Upper lobe of right lung (tissue), 1 donor: ENCODE measurements around the gene FBLN1. TPM values are rescaled to one million over a fixed set of nuclear protein-coding genes. Genes with fewer than 3 reads are reported as not detected.
A peak's percentile ranks its signal among the peaks of the same experiment; 100 is the strongest.

Source experiments
- ATAC-seq: fragments of 200-7000 bp; cut with Tn5 transposase; one replicate; pipeline ENCODE4 v1.9.1; 2020; ENCODE audit warnings: mild to moderate bottlenecking, moderate library complexity
- DNase-seq: peaks from one replicate; pipeline ENCODE4 v3.0.0-alpha.2; 2020
- H3K27ac ChIP-seq: fragments of 200-600 bp; one replicate; pipeline ENCODE4 v1.8.0; 2022
- H3K27me3 ChIP-seq: fragments of 200-600 bp; one replicate; pipeline ENCODE4 v1.8.0; 2022; ENCODE audit warnings: mild to moderate bottlenecking
- H3K36me3 ChIP-seq: fragments of 200-600 bp; one replicate; pipeline ENCODE4 v1.8.0; 2022
- H3K4me1 ChIP-seq: fragments of 200-600 bp; one replicate; pipeline ENCODE4 v1.8.0; 2022
- H3K4me3 ChIP-seq: fragments of 200-600 bp; one replicate; pipeline ENCODE4 v1.8.0; 2022; ENCODE audit warnings: mild to moderate bottlenecking
- H3K9me3 ChIP-seq: fragments of 200-600 bp; one replicate; pipeline ENCODE4 v1.8.0; 2022
- CTCF ChIP-seq: fragments of 200-600 bp; IDR thresholded peaks from one replicate; pipeline ENCODE4 v1.8.0; 2022; ENCODE audit warnings: antibody characterized with exemption
- intact Hi-C: fragments of 100-400 bp; cut with DNase I; formaldehyde crosslinking; loops from one replicate; pipeline ENCODE4 v1.11.0; 2022
- total RNA-seq: library from RNA; stranded (reverse); fragmentation: NEBNext Ultra II Directional; extraction: Animal tissue kit (Norgen Biotek cat#: 25700); gene quantifications from one replicate; pipeline ENCODE4 v1.2.1, GENCODE V29; 2021
- donor health status: DM: no; HTN: yes; CAD: no; lungs with severe emphysema.

The FBLN1 gene
- total RNA-seq, 1 donor from 2014 or later = 272 TPM

- intact Hi-C loops = loop anchor here (10.0 kb wide), 1 partner anchor 219 kb away; no protein-coding TSS in a partner anchor
- peak; percentile 89 for DNase-seq
- H3K4me3 ChIP-seq = no peak overlapping the region
Observed at GRCh38 chr22:45645526-45646414, 143.1 kb downstream of the FBLN1 start.

GRCh38 chr22:45647532-45648225, 145.0 kb downstream of the FBLN1 start:
- DNase-seq = peak; percentile 48
- ATAC-seq = no peak
- Histone ChIP-seq H3K27me3 (peaks cover 7% of the 10 kb centered on the region), H3K9me3 (no peaks in the 10 kb centered on the region), H3K36me3 (no peaks in the 10 kb centered on the region), H3K4me3 (no peak overlapping the region), H3K27ac (no peak overlapping the region), H3K4me1 (no peaks in the 10 kb centered on the region)
- intact Hi-C loops = loop anchor here (10.0 kb wide), 1 partner anchor 217 kb away; no protein-coding TSS in a partner anchor
- TF ChIP-seq CTCF = no peak

More at GRCh38 chr22:45645526-45646414, 143.1 kb downstream of the FBLN1 start:
- peaks cover 7% of the 10 kb centered on the region for H3K27me3 ChIP-seq
- H3K27ac ChIP-seq = no peak overlapping the region
- no peaks in the 10 kb centered on the region for H3K36me3 ChIP-seq
- ATAC-seq = peak; percentile 97
- peak; percentile 97 for TF ChIP-seq CTCF
- no peaks in the 10 kb centered on the region for H3K4me1 ChIP-seq
- H3K9me3 ChIP-seq = no peaks in the 10 kb centered on the region

- intact Hi-C loops = loop anchor here (10.0 kb wide), 1 partner anchor 216 kb away; no protein-coding TSS in a partner anchor
Observed at GRCh38 chr22:45648301-45649117, 145.8 kb downstream of the FBLN1 start.

GRCh38 chr22:45649809-45650208, 147.1 kb downstream of the FBLN1 start:
- ATAC-seq (no peak), DNase-seq (peak; percentile 17)
- peaks cover 5% of the 10 kb centered on the region for H3K27me3 ChIP-seq
- no peaks in the 10 kb centered on the region for H3K4me1 ChIP-seq
- no peaks in the 10 kb centered on the region for H3K9me3 ChIP-seq
- H3K27ac ChIP-seq = no peak overlapping the region
- intact Hi-C loops = loop anchor here (10.0 kb wide), 1 partner anchor 215 kb away; no protein-coding TSS in a partner anchor
- no peak for TF ChIP-seq CTCF
- H3K4me3 ChIP-seq = no peak overlapping the region
- H3K36me3 ChIP-seq = no peaks in the 10 kb centered on the region

More at GRCh38 chr22:45648301-45649117, 145.8 kb downstream of the FBLN1 start:
- no peak for TF ChIP-seq CTCF
- Histone ChIP-seq H3K27ac (no peak overlapping the region), H3K9me3 (no peaks in the 10 kb centered on the region), H3K4me1 (no peaks in the 10 kb centered on the region), H3K27me3 (peaks cover 7% of the 10 kb centered on the region), H3K4me3 (no peak overlapping the region), H3K36me3 (no peaks in the 10 kb centered on the region)
- DNase-seq = peak; percentile 57
- ATAC-seq = no peak

GRCh38 chr22:45650721-45651120, 148.0 kb downstream of the FBLN1 start:
- Histone ChIP-seq H3K4me1 (no peaks in the 10 kb centered on the region), H3K27ac (no peak overlapping the region), H3K9me3 (no peaks in the 10 kb centered on the region), H3K27me3 (peaks cover 4% of the 10 kb centered on the region), H3K36me3 (no peaks in the 10 kb centered on the region), H3K4me3 (no peak overlapping the region)
- DNase-seq (peak; percentile 18), ATAC-seq (no peak)
- intact Hi-C loops = no loop called here
- no peak for TF ChIP-seq CTCF
